ENCODE measurements around the gene SFTPA1.
"Not testable (repeated sequence)": the region's sequence is repeated elsewhere in the genome, so short reads cannot be mapped to it uniquely, and the experiment has no call there.

SFTPA1 gene

GRCh38 chr10:79610601-79611191 is at the start of gene SFTPA1:
Gene SFTPA1 (plus strand): TSS chr10:79610939. CDS start chr10:79611826, 887 bp downstream.
- in situ Hi-C loops (cut with MboI; ENCODE audit: low sequenced_read_pairs): no loop called here

GRCh38 chr10:79561257-79561656 is 49.5 kb upstream of the SFTPA1 start:
- in situ Hi-C loops (cut with MboI; ENCODE audit: low sequenced_read_pairs): no loop called here

- in situ Hi-C loops (cut with MboI; ENCODE audit: low sequenced_read_pairs): no loop called here
Observed at GRCh38 chr10:79562135-79562756, 48.5 kb upstream of the SFTPA1 start.

- in situ Hi-C loops (cut with MboI; ENCODE audit: low sequenced_read_pairs): no loop called here
Observed at GRCh38 chr10:79563426-79563825, 47.3 kb upstream of the SFTPA1 start.

- in situ Hi-C loops (cut with MboI; ENCODE audit: low sequenced_read_pairs): not testable (repeated sequence)
Observed at GRCh38 chr10:79570624-79571023, 40.1 kb upstream of the SFTPA1 start.

- in situ Hi-C loops (cut with MboI; ENCODE audit: low sequenced_read_pairs): no loop called here
Observed at GRCh38 chr10:79579361-79579760, 31.4 kb upstream of the SFTPA1 start.

GRCh38 chr10:79581044-79581443 is 29.7 kb upstream of the SFTPA1 start:
- in situ Hi-C loops (cut with MboI; ENCODE audit: low sequenced_read_pairs): no loop called here

- in situ Hi-C loops (cut with MboI; ENCODE audit: low sequenced_read_pairs): no loop called here
Observed at GRCh38 chr10:79582096-79582495, 28.6 kb upstream of the SFTPA1 start.

- in situ Hi-C loops (cut with MboI; ENCODE audit: low sequenced_read_pairs): not testable (repeated sequence)
Observed at GRCh38 chr10:79582954-79583353, 27.8 kb upstream of the SFTPA1 start.

- in situ Hi-C loops (cut with MboI; ENCODE audit: low sequenced_read_pairs): no loop called here
Observed at GRCh38 chr10:79583488-79584024, 27.2 kb upstream of the SFTPA1 start.

GRCh38 chr10:79585870-79586527 is 24.7 kb upstream of the SFTPA1 start:
- in situ Hi-C loops (cut with MboI; ENCODE audit: low sequenced_read_pairs): no loop called here

GRCh38 chr10:79586933-79587332 is 23.8 kb upstream of the SFTPA1 start:
- in situ Hi-C loops (cut with MboI; ENCODE audit: low sequenced_read_pairs): no loop called here

GRCh38 chr10:79588800-79589199 is 21.9 kb upstream of the SFTPA1 start:
- in situ Hi-C loops (cut with MboI; ENCODE audit: low sequenced_read_pairs): no loop called here

GRCh38 chr10:79593377-79593776 is 17.4 kb upstream of the SFTPA1 start:
- in situ Hi-C loops (cut with MboI; ENCODE audit: low sequenced_read_pairs): no loop called here

- in situ Hi-C loops (cut with MboI; ENCODE audit: low sequenced_read_pairs): not testable (repeated sequence)
Observed at GRCh38 chr10:79594565-79594964, 16.2 kb upstream of the SFTPA1 start.

GRCh38 chr10:79595510-79595909 is 15.2 kb upstream of the SFTPA1 start:
- in situ Hi-C loops (cut with MboI; ENCODE audit: low sequenced_read_pairs): no loop called here

- in situ Hi-C loops (cut with MboI; ENCODE audit: low sequenced_read_pairs): not testable (repeated sequence)
Observed at GRCh38 chr10:79599644-79600043, 11.1 kb upstream of the SFTPA1 start.

- in situ Hi-C loops (cut with MboI; ENCODE audit: low sequenced_read_pairs): no loop called here
Observed at GRCh38 chr10:79601939-79602338, 8.8 kb upstream of the SFTPA1 start.

GRCh38 chr10:79602953-79603352 is 7.8 kb upstream of the SFTPA1 start:
- in situ Hi-C loops (cut with MboI; ENCODE audit: low sequenced_read_pairs): no loop called here

- in situ Hi-C loops (cut with MboI; ENCODE audit: low sequenced_read_pairs): no loop called here
Observed at GRCh38 chr10:79604294-79604693, 6.4 kb upstream of the SFTPA1 start.

GRCh38 chr10:79605308-79605707 is 5.4 kb upstream of the SFTPA1 start:
- in situ Hi-C loops (cut with MboI; ENCODE audit: low sequenced_read_pairs): no loop called here

Data from hTERT RPE-1 (cell line).